Activated naive CD8-positive, alpha-beta T cell (primary cell): Measurements from ENCODE around the gene MYO10.
"Not testable (repeated sequence)": the region's sequence is repeated elsewhere in the genome, so short reads cannot be mapped to it uniquely, and the experiment has no call there.

Source experiments
- H3K27ac Mint-ChIP-seq: one replicate; pipeline ENCODE4 v1.8.0; 2021; ENCODE audit warnings: mixed read lengths
- H3K27me3 Mint-ChIP-seq: one replicate; pipeline ENCODE4 v1.8.0; 2021; ENCODE audit warnings: mixed read lengths
- H3K36me3 Mint-ChIP-seq: one replicate; pipeline ENCODE4 v1.8.0; 2021; ENCODE audit warnings: mixed read lengths
- H3K4me1 Mint-ChIP-seq: one replicate; pipeline ENCODE4 v1.8.0; 2021; ENCODE audit warnings: low read depth, mixed read lengths
- H3K4me3 Mint-ChIP-seq: one replicate; pipeline ENCODE4 v1.8.0; 2021; ENCODE audit warnings: mild to moderate bottlenecking, mixed read lengths
- H3K9me3 Mint-ChIP-seq: one replicate; pipeline ENCODE4 v1.8.0; 2021; ENCODE audit warnings: low read depth, mixed read lengths

MYO10 gene

DNA sequence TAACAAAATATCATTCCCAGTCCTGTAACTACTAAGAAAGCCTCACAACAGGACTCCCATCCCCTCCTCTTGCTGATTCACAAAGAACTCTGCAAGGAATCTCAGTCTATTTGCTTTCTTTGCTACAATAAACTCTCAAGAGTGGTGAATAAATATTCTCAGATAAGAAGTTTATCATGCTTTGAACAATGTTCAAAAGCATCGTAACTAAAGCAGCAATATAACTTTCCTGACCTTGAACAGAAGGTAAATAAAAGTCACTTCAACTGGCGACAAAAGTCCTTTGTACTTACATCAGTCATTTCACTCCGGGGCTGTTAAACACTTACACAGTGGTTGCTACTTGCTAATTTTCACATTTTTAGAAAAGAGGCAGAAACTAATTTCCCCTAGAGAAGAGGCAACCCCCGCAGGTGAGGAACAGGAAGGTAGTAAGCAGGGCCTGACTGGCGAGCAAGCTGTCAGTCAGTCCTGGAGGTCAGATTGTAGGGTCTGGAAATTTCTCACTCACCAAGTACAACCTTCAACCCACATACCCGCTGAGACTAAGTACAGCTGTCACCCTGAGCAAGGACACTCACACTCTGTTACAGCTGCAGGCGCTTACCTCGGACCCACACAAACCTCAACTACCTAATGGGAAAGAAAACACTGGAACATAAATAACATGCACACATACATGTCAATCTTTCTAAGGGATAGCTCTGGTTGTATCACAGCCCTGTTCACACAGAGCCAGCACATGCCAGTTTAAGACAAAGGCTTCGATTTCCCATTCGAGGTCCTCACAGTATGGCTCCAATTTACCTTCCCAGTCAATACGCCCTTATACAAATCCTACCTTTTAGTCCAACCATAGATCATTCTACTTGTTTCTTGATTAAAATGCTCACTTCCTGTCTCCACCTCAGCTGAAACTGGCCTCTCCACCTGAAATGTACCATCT is 214.7 kb downstream of the MYO10 start:
- H3K27ac Mint-ChIP-seq = no peak overlapping the region

DNA sequence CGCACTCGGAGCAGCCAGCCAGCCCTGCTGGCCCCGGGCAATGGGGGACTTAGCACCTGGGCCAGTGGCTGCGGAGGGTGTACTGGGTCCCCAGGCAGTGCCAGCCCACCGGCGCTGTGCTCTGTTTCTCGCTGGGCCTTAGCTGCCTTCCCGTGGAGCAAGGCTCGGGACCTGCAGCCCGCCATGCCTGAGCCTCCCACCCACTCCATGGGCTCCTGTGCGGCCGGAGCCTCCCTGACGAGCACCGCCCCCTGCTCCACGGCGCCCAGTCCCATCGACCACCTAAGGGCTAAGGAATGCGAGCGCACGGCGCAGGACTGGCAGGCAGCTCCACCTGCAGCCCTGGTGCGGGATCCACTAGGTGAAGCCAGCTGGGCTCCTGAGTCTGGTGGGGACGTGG is 218.1 kb downstream of the MYO10 start:
- not testable (repeated sequence) for H3K27me3 Mint-ChIP-seq, H3K36me3 Mint-ChIP-seq, H3K4me1 Mint-ChIP-seq, H3K27ac Mint-ChIP-seq, H3K4me3 Mint-ChIP-seq, H3K9me3 Mint-ChIP-seq

More for the DNA sequence above, 214.7 kb downstream of the MYO10 start:
- peaks cover 5% of the 10 kb centered on the region for H3K9me3 Mint-ChIP-seq
- no peaks in the 10 kb centered on the region for H3K36me3 Mint-ChIP-seq
- no peak overlapping the region for H3K4me3 Mint-ChIP-seq
- H3K4me1 Mint-ChIP-seq = peaks cover 5% of the 10 kb centered on the region
- no peaks in the 10 kb centered on the region for H3K27me3 Mint-ChIP-seq

DNA sequence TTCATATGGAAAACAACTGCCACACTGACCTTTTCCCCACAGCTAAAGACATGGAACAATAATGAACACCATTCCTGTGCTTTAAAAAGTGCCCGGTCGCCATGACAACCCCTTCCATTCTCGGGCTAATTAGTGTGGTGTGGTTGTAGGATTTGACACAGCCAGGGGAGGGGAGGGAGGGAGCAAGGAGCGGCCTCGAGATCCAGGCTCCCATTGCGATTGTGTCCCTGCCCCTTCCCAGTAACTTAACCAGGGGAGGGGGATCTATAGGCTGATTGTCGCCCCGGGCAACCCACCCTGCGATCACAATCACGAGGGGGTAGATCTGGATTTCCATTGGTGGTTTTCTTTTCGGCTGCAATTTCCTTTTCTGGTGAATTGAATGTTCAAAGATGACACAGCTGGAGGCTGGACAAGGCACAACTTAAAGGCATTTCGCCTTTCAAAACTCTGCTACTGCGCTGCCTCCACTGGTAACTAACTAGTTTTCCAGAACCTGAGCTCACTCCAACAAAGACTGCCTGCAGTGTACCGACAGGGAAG is 222.6 kb downstream of the MYO10 start:
- H3K27me3 Mint-ChIP-seq = peaks cover 6% of the 10 kb centered on the region
- no peaks in the 10 kb centered on the region for H3K4me1 Mint-ChIP-seq
- H3K27ac Mint-ChIP-seq = no peak overlapping the region
- H3K36me3 Mint-ChIP-seq = no peaks in the 10 kb centered on the region
- H3K9me3 Mint-ChIP-seq = no peaks in the 10 kb centered on the region
- peak overlapping the region; percentile 47 for H3K4me3 Mint-ChIP-seq

DNA sequence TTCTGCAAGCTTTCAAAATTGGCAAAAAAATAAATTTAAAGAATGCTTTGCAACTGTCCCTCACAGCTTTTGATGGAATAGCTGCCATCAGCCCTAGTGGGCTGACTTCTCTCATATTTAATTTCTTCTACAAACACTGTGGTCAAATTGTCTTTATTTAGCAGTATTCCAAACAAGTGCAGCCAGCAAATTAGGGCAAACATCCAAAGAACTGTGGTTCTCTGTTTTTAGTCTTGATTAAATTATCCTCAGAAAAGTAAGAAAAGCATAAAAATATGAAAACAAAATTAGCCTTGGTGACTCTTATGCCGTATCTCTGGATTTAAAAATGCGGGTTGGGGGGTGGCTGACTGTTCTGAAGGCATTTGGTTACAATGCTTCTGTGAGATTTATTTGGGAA is 223.5 kb downstream of the MYO10 start:
- H3K9me3 Mint-ChIP-seq = no peaks in the 10 kb centered on the region
- no peaks in the 10 kb centered on the region for H3K4me1 Mint-ChIP-seq
- H3K27ac Mint-ChIP-seq = no peak overlapping the region
- H3K27me3 Mint-ChIP-seq = peaks cover 6% of the 10 kb centered on the region
- no peaks in the 10 kb centered on the region for H3K36me3 Mint-ChIP-seq
- no peak overlapping the region for H3K4me3 Mint-ChIP-seq

DNA sequence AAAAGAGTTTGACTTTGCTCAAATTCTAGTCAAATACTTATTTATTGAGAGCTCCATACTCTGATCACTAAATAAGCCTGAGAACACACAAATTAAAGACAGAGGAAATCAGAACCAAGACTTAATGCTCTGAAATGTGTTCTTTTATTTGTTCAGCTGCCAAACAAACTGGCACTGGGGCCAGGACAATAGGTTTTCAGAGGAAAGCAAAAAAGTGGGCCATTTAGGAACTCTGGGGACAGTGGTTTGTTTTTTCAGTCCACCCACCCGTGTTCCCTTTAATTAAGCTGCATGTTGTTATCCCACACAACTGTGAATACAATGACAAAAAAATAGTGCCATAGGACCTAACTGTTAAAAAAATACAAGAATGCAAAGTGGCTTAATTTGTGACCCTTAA is 223.9 kb downstream of the MYO10 start:
- H3K27me3 Mint-ChIP-seq = peaks cover 6% of the 10 kb centered on the region
- H3K36me3 Mint-ChIP-seq = no peaks in the 10 kb centered on the region
- no peaks in the 10 kb centered on the region for H3K9me3 Mint-ChIP-seq
- no peaks in the 10 kb centered on the region for H3K4me1 Mint-ChIP-seq
- no peak overlapping the region for H3K27ac Mint-ChIP-seq
- no peak overlapping the region for H3K4me3 Mint-ChIP-seq

DNA sequence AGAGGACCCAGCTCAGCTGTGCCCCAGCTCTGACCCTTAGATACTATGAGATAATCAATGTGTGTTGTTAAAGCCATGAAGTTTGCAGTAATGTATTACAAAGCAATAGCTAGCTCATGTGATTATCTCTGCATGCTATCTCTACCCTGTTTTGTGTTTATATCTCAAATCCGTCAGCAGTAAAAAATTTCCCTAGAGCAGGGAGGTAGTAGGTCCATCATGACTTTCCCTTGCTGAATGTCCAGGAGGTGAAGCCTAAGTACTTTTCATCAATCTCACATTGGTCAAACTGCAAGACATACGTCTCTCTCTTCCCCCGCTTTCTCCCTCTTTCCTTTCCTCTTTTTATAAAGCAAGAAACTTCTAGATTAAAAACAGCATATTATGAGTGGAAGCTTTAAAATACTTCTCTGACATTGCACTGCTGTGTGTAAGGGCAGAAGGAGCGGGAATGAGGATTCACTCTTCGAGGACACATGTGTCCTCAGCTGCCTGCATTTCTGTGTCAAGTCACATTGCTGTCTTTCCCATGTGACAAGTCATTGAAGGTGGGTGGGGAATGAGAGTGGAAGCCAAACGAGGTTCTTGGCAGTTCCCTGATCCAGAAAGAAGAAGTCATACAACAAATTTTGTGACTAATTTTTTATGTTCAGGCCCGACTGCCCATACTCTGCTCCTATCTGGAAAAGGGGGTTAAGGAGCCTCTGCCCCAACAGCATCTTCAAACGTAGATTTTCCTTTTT is 226.2 kb downstream of the MYO10 start:
- H3K27ac Mint-ChIP-seq = no peak overlapping the region
- H3K36me3 Mint-ChIP-seq = no peaks in the 10 kb centered on the region
- H3K4me3 Mint-ChIP-seq = no peak overlapping the region
- peaks cover 6% of the 10 kb centered on the region for H3K27me3 Mint-ChIP-seq
- H3K4me1 Mint-ChIP-seq = no peaks in the 10 kb centered on the region
- H3K9me3 Mint-ChIP-seq = no peaks in the 10 kb centered on the region

DNA sequence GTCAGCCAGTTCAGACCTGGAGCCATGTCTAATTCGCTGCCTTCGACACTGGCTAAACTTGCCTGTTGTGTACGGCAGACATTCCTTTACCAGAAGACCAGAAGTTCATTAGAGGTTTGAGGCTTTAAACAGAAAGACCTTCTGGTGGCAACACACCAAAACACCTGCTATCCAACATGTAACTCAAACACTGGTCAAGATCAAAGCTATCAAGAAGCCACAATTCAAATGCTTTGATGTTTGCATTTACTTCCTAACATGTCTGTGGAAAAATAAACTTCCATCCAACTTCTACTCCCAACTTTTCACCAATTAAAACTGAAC is 228.3 kb downstream of the MYO10 start:
- Mint-ChIP-seq H3K9me3 (no peaks in the 10 kb centered on the region), H3K36me3 (no peaks in the 10 kb centered on the region), H3K4me1 (no peaks in the 10 kb centered on the region), H3K27me3 (peaks cover 2% of the 10 kb centered on the region), H3K27ac (no peak overlapping the region), H3K4me3 (no peak overlapping the region)

DNA sequence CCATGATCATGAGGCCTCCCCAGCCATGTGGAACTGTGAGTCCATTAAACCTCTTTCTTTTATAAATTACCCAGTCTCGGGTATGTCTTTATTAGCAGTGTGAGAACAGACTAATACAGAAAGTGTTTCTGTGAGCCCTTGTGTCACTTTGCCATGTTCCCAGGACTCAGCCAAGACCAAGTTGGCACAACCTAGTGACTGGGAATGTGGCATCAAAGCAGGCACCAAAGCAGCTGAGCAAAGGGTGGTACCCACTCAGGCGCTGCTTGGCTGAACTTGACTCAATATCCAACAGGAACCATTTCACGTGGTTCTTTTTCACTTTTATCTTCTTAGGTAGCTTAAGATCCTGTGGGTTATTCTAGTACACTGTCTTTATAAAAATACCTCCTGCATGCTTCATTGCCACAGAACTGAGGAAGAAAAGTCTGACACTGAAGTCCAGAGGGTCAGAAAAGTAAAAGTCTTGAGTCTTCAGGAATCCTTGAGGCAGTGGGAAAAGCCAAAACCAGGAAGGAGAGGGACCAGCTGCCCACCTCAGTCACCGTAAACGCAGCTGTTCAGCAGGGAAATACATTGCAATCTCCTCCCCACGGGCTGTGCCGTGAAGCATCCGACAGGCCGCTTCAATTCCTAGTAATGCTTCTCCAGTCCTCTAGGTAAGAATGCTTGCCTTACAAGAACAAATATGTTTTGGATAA is 228.8 kb downstream of the MYO10 start:
- Mint-ChIP-seq H3K4me3 (no peak overlapping the region), H3K4me1 (no peaks in the 10 kb centered on the region), H3K27me3 (peaks cover 2% of the 10 kb centered on the region), H3K27ac (no peak overlapping the region), H3K36me3 (no peaks in the 10 kb centered on the region), H3K9me3 (no peaks in the 10 kb centered on the region)

DNA sequence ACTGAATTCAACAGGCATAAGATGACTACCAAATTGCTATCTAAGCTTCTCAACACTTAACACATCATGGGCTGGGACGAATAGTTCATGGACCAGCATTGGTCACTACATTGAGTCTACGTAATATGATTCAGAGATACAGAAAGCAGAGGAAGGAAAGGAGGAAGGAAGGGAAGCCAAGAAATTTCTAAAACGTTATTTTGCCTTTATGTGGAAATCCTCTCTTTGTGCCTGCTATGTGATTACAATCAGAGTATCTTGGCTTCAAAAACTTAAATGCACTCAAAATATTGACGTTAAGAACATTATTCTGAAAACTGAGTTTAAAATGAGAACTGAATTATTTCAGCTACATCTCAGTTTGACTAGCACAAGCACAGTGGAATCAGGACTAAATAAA is 231.1 kb downstream of the MYO10 start:
- H3K36me3 Mint-ChIP-seq = no peaks in the 10 kb centered on the region
- no peak overlapping the region for H3K4me3 Mint-ChIP-seq
- H3K27ac Mint-ChIP-seq = no peak overlapping the region
- no peaks in the 10 kb centered on the region for H3K9me3 Mint-ChIP-seq
- H3K27me3 Mint-ChIP-seq = peaks cover 2% of the 10 kb centered on the region
- H3K4me1 Mint-ChIP-seq = no peaks in the 10 kb centered on the region

DNA sequence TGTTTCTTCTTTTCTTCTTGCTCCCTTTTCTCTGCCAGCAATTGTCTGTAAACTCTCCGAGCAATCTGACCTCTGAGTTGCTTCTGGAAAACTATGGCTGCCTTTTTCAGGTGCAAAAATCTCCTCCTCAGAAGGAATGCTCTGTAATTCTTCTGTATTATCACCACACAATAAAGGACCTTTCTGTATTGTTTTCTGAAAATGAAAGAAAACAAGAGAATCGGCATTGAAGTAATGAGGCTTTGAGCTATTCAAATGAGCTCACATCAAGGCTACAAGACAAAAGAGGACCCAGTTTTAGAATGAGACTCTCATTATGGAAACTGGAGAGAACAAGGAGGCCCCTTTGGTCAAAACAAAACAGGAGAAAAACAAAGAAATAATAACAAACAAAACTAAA is 233.1 kb downstream of the MYO10 start:
- no peak overlapping the region for H3K27ac Mint-ChIP-seq
- no peak overlapping the region for H3K4me3 Mint-ChIP-seq
- no peaks in the 10 kb centered on the region for H3K36me3 Mint-ChIP-seq

DNA sequence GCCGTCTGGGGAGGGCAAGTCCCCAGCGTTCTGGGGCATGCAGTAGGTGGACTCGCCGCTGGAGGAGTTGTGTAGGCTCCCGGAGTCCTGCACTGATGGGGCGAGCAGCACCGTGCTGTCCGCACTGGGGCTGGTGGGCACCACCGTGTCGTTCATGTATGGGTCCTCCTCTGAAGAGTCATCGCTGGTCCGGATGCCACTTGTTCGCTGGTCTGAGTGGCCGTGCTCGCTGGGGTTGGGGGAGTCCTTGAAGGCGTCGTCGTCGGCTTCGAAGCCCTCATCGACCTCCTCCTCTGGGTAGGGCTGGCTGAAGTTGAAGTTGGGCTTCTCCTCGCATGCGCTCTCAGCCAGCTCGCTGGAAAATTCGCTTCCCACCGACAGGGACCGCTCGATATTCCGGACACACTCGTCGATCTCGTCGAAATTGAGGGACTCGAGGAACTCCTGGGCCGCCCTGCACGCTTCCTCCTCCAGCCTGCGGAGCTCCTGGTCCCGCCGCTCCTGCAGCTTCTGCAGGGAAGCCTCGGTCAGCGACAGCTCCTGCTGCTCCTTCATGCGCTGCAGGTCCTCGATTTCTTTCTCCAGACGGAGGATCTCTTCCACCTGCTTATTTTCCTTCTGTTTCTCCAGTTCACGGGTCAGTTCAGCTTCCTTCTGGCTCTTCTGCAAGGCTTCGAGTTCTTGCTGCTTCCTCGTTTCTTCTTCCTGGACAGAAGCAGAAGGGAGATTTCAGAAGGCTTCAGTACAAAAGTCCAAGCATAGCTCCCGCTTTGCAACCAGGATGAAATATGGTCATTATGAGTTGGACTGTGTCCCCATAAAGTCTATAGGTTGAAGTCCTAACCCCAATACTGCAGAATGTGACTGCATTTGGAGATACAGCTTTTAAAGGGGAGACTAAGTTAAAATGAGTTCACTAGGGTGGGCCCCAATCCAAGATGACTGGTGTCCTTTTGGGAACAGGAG is 234.7 kb downstream of the MYO10 start:
- H3K27me3 Mint-ChIP-seq = peaks cover 2% of the 10 kb centered on the region
- no peak overlapping the region for H3K27ac Mint-ChIP-seq
- no peaks in the 10 kb centered on the region for H3K9me3 Mint-ChIP-seq
- H3K36me3 Mint-ChIP-seq = no peaks in the 10 kb centered on the region
- no peaks in the 10 kb centered on the region for H3K4me1 Mint-ChIP-seq
- no peak overlapping the region for H3K4me3 Mint-ChIP-seq

More for the DNA sequence above, 233.1 kb downstream of the MYO10 start:
- H3K4me1 Mint-ChIP-seq = no peaks in the 10 kb centered on the region
- H3K27me3 Mint-ChIP-seq = peaks cover 2% of the 10 kb centered on the region
- H3K9me3 Mint-ChIP-seq = no peaks in the 10 kb centered on the region

DNA sequence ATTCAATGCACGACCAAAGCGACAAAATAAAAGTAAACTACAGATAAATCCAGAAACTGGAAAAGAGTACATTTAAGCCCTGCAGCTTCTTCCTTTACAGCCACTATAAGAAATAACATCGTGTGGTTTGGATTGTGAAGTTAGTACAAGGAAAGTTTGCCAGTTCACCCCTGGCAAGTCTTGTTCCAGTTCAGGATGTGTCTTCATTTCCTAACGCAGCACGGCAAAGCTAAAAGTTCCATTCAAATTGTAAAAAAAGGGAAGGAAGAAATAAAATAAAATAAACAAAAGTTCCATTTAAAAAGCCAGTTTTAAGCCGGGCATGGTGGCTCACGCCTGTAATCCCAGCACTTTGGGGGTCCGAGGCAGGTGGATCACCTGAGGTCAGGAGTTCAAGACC is 236.0 kb downstream of the MYO10 start:
- Mint-ChIP-seq H3K9me3 (no peaks in the 10 kb centered on the region), H3K4me3 (no peak overlapping the region), H3K36me3 (no peaks in the 10 kb centered on the region), H3K27me3 (peaks cover 2% of the 10 kb centered on the region), H3K4me1 (no peaks in the 10 kb centered on the region), H3K27ac (no peak overlapping the region)

DNA sequence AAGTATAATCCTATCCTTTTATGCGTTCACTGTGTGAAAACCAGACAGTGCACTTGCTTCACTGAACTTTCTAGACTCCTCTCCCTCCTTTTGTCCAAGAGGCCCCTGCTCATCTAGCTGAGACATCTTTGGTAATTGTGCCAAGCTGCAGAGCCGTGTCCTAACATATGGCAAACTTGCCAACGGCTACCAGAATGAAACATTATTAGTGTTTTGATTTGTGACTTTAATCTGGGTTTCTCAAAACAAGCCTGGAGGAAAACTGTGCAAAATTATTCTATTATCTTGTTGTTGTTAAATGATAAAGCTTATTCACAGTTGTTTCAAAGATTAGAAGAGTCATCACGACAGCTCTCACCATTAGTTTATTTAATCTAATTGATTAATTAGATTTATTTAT is 240.3 kb downstream of the MYO10 start:
- H3K27me3 Mint-ChIP-seq = peaks cover 2% of the 10 kb centered on the region
- no peaks in the 10 kb centered on the region for H3K36me3 Mint-ChIP-seq
- no peak overlapping the region for H3K27ac Mint-ChIP-seq
- no peaks in the 10 kb centered on the region for H3K4me1 Mint-ChIP-seq
- no peaks in the 10 kb centered on the region for H3K9me3 Mint-ChIP-seq
- H3K4me3 Mint-ChIP-seq = no peak overlapping the region

DNA sequence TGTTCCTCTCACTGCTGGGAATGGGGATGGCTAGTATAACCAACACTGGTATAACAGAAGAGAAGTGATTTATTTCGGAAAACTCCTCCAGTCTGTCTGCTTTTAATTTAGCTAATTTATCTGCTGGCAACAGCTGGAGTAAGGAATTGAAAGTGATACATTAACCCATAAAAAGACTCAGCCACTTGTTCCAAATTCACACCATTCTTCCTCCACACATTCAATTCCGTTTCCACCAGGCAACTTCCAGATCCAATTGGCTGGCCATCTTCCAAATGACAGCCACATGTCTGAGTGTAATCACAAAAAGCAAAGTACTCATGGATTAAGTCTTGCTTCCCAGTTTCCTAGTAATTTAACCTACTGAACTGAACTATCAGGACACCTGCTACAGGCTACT is 242.2 kb downstream of the MYO10 start:
- Mint-ChIP-seq H3K4me3 (no peak overlapping the region), H3K27me3 (peaks cover 1% of the 10 kb centered on the region), H3K4me1 (no peaks in the 10 kb centered on the region), H3K36me3 (no peaks in the 10 kb centered on the region), H3K9me3 (no peaks in the 10 kb centered on the region), H3K27ac (no peak overlapping the region)
